Spleen (tissue), 11 donors: Measurements from ENCODE around the gene FOCAD. TPM values are rescaled to one million over a fixed set of nuclear protein-coding genes. Genes with fewer than 3 reads are reported as not detected.

ENCODE experiments used
- DNase-seq: peaks from one replicate; pipeline ENCODE4 v3.0.0-alpha.2; 2020
- H3K27ac ChIP-seq, 8 donors: fragments of 200-600 bp; sonication (generic) in 7 of 8; 1 replicate in 4 of 8; 2 replicates in 4 of 8; pipeline versions ENCODE4 v1.5.0 to v1.8.0; 2016 to 2021; ENCODE audit warnings: inconsistent platforms in 4 of 8, mild to moderate bottlenecking in 4 of 8, moderate library complexity in 1 of 8
- H3K27me3 ChIP-seq, 7 donors: fragments of 200-600 bp; sonication (generic) in 6 of 7; replicated peaks in 1 of 7; 1 replicate in 4 of 7; 2 replicates in 3 of 7; pipeline versions ENCODE4 v1.5.0 to v1.8.0; 2016 to 2021; ENCODE audit warnings: inconsistent platforms in 3 of 7, mild to moderate bottlenecking in 1 of 7
- H3K36me3 ChIP-seq, 6 donors: fragments of 200-600 bp; sonication (generic) in 5 of 6; 1 replicate in 4 of 6; 2 replicates in 2 of 6; pipeline versions ENCODE4 v1.5.0 to v1.8.0; 2016 to 2021; ENCODE audit warnings: inconsistent platforms in 2 of 6
- H3K4me1 ChIP-seq, 6 donors: fragments of 200-600 bp; sonication (generic) in 5 of 6; 1 replicate in 3 of 6; 2 replicates in 3 of 6; pipeline versions ENCODE4 v1.5.0 to v1.8.0; 2016 to 2021; ENCODE audit warnings: inconsistent platforms in 3 of 6
- H3K4me3 ChIP-seq, 8 donors: fragments of 200-600 bp; sonication (generic) in 7 of 8; 1 replicate in 4 of 8; 2 replicates in 4 of 8; pipeline versions ENCODE4 v1.5.0 to v1.8.0; 2016 to 2021; ENCODE audit warnings: inconsistent platforms in 4 of 8, mild to moderate bottlenecking in 4 of 8, moderate library complexity in 2 of 8
- H3K9me3 ChIP-seq, 8 donors: fragments of 200-600 bp; sonication (generic) in 7 of 8; 1 replicate in 4 of 8; 2 replicates in 4 of 8; pipeline versions ENCODE4 v1.5.0 to v1.8.0; 2016 to 2021; ENCODE audit warnings: inconsistent platforms in 4 of 8
- CTCF ChIP-seq, 11 experiments: fragments of 200-600 bp in 7 of 11; fragments of 450-650 bp in 4 of 11; sonication (generic) in 4 of 11; IDR thresholded peaks in 8 of 11; conservative IDR thresholded peaks in 3 of 11; 1 replicate in 7 of 11; 2 replicates in 4 of 11; pipeline versions ENCODE4 v1.4.0 to v1.8.0; 2016 to 2021; ENCODE audit warnings: antibody characterized with exemption in 11 of 11, inconsistent platforms in 4 of 11, mild to moderate bottlenecking in 1 of 11
- POLR2A ChIP-seq, 3 donors: fragments of 450-650 bp; IDR thresholded peaks; one replicate each; pipeline ENCODE4 v1.5.1; 2017; ENCODE audit warnings: antibody characterized with exemption in 3 of 3, mild to moderate bottlenecking in 1 of 3
- POLR2AphosphoS5 ChIP-seq, 3 donors: sonication (generic); formaldehyde crosslinking; IDR thresholded peaks; one replicate each; pipeline ENCODE4 v1.5.1; 2017; ENCODE audit warnings: antibody characterized with exemption in 3 of 3
- WGBS, 5 donors: extraction: QIAGEN DNeasy Blood & Tissue Kit in 3 of 5; methylation state at CpG; one replicate each; pipeline versions ENCODE4 v1.1.5 to v1.1.7; 2013 to 2018; 5-methylcytosine and 5-hydroxymethylcytosine counted together
- intact Hi-C: fragments of 100-400 bp; cut with DNase I; formaldehyde crosslinking; loops from one replicate; pipeline ENCODE4 v1.15.0; 2023; ENCODE audit warnings: low total_unique reads
- polyA plus RNA-seq, 3 donors: library from polyadenylated mRNA; stranded (reverse); fragments of 200-250 nt; gene quantifications; one replicate each; pipeline ENCODE4 v1.2.1, GENCODE V29; 2013
- total RNA-seq, 7 donors: library from RNA; depleted of rRNA in 3 of 7; stranded (reverse); fragments of >200 nt in 3 of 7; fragmentation: NEBNext Ultra II Directional in 4 of 7; extraction: Animal tissue kit (Norgen Biotek cat#: 25700) in 4 of 7; gene quantifications; one replicate each; pipeline versions ENCODE4 v1.1.0 to v1.2.1, GENCODE V29; 2016 to 2021
- donor health status: healthy with polysubstance abuse.
- donor health status: DM: no; HTN: no; CAD: no; lungs with moderate emphysema.
- donor health status: DM: no; HTN: no; CAD: no.
- donor health status: Bipolar disorder and iron deficiency.
- donor health status: healthy.
- donor health status: DM: no; HTN: no; CAD: no.
- donor health status: DM: yes; HTN: yes; CAD: no.

The FOCAD gene
- total and polyA plus RNA-seq, 10 donors, result 3.0 to 33.2 (median 18.6) TPM

- no peak for DNase-seq
- Histone ChIP-seq H3K27me3 (no peaks in the 10 kb centered on the region), H3K27ac (no peak overlapping the region), H3K4me1 (peaks cover 0 to 11% (median 8%) of the 10 kb centered on the region in 6 donors), H3K4me3 (no peak overlapping the region), H3K36me3 (no peaks in the 10 kb centered on the region), H3K9me3 (no peaks in the 10 kb centered on the region)
- intact Hi-C loops, result no loop called here
- TF ChIP-seq POLR2AphosphoS5 (IDR thresholded peaks at IDR 0.05), result no peak
- TF ChIP-seq CTCF (IDR thresholded peaks at IDR 0.05 in 8 of 11, conservative IDR thresholded peaks at IDR 0.05 in 3 of 11), result no peak
- TF ChIP-seq POLR2A (IDR thresholded peaks at IDR 0.05), result no peak
- 93 to 96% (median 93%) methylated on average over 4 of the region's 4 CpGs for WGBS, 5 donors
Observed at GRCh38 chr9:20702570-20702969, 18.5 kb downstream of the FOCAD start.

GRCh38 chr9:20703146-20703545 lies 19.1 kb downstream of the FOCAD start:
- Histone ChIP-seq H3K27me3 (no peaks in the 10 kb centered on the region), H3K36me3 (no peaks in the 10 kb centered on the region), H3K27ac (no peak overlapping the region), H3K4me1 (peaks cover 0 to 11% (median 8%) of the 10 kb centered on the region in 6 donors), H3K4me3 (no peak overlapping the region), H3K9me3 (no peaks in the 10 kb centered on the region)
- no peak for TF ChIP-seq POLR2A (IDR thresholded peaks at IDR 0.05)
- TF ChIP-seq POLR2AphosphoS5 (IDR thresholded peaks at IDR 0.05), result no peak
- TF ChIP-seq CTCF (IDR thresholded peaks at IDR 0.05 in 8 of 11, conservative IDR thresholded peaks at IDR 0.05 in 3 of 11), result no peak
- WGBS, 5 donors, result 86 to 91% (median 90%) methylated on average over 3 of the region's 3 CpGs
- DNase-seq, result no peak
- intact Hi-C loops, result no loop called here

DNA sequence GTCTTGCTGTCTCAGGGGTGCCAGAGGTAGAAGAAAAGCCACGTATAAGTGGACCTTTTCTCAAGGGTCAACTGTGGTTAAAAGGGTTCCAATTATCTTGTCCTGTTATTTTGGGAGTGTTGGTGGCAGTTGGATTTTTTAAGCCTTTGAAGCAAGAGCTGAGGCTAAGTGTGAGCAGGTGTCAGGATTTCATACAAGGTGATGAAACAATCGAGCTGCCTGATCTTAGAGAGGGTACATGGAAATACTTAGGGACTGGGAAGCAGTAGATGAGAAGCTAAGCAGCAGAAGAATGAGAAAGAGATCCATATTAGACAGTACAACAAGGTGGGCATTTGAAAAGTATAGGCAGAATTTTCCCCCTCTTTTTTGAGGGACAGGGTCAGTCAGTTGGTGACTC lies 23.6 kb downstream of the FOCAD start:
- intact Hi-C loops, result no loop called here
- Histone ChIP-seq H3K27ac (no peak overlapping the region), H3K4me1 (peaks cover 0 to 1% (median 0%) of the 10 kb centered on the region in 6 donors), H3K4me3 (no peak overlapping the region), H3K36me3 (no peaks in the 10 kb centered on the region), H3K9me3 (no peaks in the 10 kb centered on the region), H3K27me3 (no peaks in the 10 kb centered on the region)
- no peak for DNase-seq
- 77 to 89% (median 83%) methylated on average over 2 of the region's 2 CpGs for WGBS, 5 donors
- TF ChIP-seq POLR2AphosphoS5 (IDR thresholded peaks at IDR 0.05) (no peak), CTCF (IDR thresholded peaks at IDR 0.05 in 8 of 11, conservative IDR thresholded peaks at IDR 0.05 in 3 of 11) (no peak), POLR2A (IDR thresholded peaks at IDR 0.05) (no peak)

DNA sequence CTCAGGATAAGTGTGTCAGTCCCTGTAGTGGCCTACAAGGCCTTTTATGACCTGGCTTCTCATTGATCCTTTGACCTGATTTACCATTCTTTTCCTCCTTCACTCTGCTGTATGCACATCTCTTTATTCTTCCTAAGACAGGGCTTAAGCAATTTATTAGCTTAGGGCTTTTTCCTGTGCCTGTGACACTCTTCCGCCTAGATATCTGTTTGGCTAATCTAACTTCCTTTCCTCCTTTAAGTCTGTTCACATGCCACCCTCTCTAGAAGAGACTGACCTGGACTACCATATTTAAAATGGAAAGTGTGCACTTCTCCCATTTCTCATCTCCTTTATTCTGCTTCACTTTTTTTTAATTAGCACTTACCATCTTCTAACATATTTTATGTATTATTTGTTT lies 29.1 kb downstream of the FOCAD start:
- intact Hi-C loops, result no loop called here
- DNase-seq, result no peak
- Histone ChIP-seq H3K9me3 (no peaks in the 10 kb centered on the region), H3K4me3 (no peak overlapping the region), H3K27me3 (no peaks in the 10 kb centered on the region), H3K27ac (no peak overlapping the region), H3K36me3 (peaks cover 0 to 13% (median 0%) of the 10 kb centered on the region in 6 donors), H3K4me1 (peaks cover 0 to 7% (median 0%) of the 10 kb centered on the region in 6 donors)
- TF ChIP-seq POLR2AphosphoS5 (IDR thresholded peaks at IDR 0.05), result no peak
- TF ChIP-seq CTCF (IDR thresholded peaks at IDR 0.05 in 8 of 11, conservative IDR thresholded peaks at IDR 0.05 in 3 of 11), result no peak
- no peak for TF ChIP-seq POLR2A (IDR thresholded peaks at IDR 0.05)
- 42 to 78% (median 47%) methylated on average over 1 of the region's 1 CpG for WGBS, 5 donors
